ENCODE measurements around the gene NT5E.

GRCh38 chr6:85422996-85423395, 26.9 kb upstream of the NT5E start:
- TF ChIP-seq POLR2A (IDR thresholded peaks at IDR 0.05) (no peak), CTCF (IDR thresholded peaks at IDR 0.05) (no peak)
